SH-SY5Y (cell line): Measurements from ENCODE around the gene CD164.

Experiments
- GATA2 ChIP-seq: IDR thresholded peaks from 2 replicates; pipeline ENCODE4 v1.6.1; 2011; ENCODE audit warnings: mild to moderate bottlenecking, low read depth, low read length
- GATA3 ChIP-seq: IDR thresholded peaks from 2 replicates; pipeline ENCODE4 v1.6.1; 2011; ENCODE audit warnings: low read depth, mild to moderate bottlenecking, low read length, moderate library complexity

- TF ChIP-seq GATA3: no peak
- TF ChIP-seq GATA2: no peak
These were observed 7.9 kb downstream of the CD164 start for GRCh38 chr6:109374326-109374892.
